IMR-90 (cell line): ENCODE measurements around the gene DDX39A. TPM values are rescaled to one million over a fixed set of nuclear protein-coding genes. Genes with fewer than 3 reads are reported as not detected.
A peak's percentile ranks its signal among the peaks of the same experiment; 100 is the strongest.

Source experiments
- ATAC-seq: fragments of 200-7000 bp; cut with Tn5 transposase; 2 replicates; pipeline ENCODE4 v1.9.1; 2020; ENCODE audit warnings: low read depth, mild to moderate bottlenecking, moderate library complexity
- BruUV-seq: library from RNA; stranded (reverse); fragments of 400-500 nt; replicated peaks from 2 replicates; lab custom pipeline; 2021; lab: Mats Ljungman, UMichigan
- CTCF ChIA-PET: fragments of 300-600 bp; formaldehyde crosslinking; extraction: SDS; loops from one replicate; lab custom pipeline; 2021; ENCODE audit warnings: antibody characterized with exemption; lab: Yijun Ruan, JAX
- POLR2A ChIA-PET: fragments of 300-600 bp; sonication (Branson Sonifier 250); formaldehyde crosslinking; loops from one replicate; lab custom pipeline; 2022; ENCODE audit warnings: antibody characterized with exemption; ENCODE audit not compliant: unreplicated experiment; lab: Charles Lee
- DNase-seq: peaks from one replicate; pipeline ENCODE4 v3.0.0; 2013
- H2AFZ ChIP-seq: replicated peaks from 2 replicates; pipeline ENCODE3; 2013; ENCODE audit warnings: low read length, mild to moderate bottlenecking; ENCODE audit not compliant: poor library complexity
- H2AK5ac ChIP-seq: 2 replicates; pipeline ENCODE4 v1.6.1; 2013; ENCODE audit warnings: low read depth, low read length, inconsistent platforms
- H2AK9ac ChIP-seq: replicated peaks from 2 replicates; pipeline ENCODE3; 2013; ENCODE audit warnings: mild to moderate bottlenecking, low read depth, low read length, moderate library complexity; ENCODE audit not compliant: poor library complexity
- H2BK120ac ChIP-seq: 2 replicates; pipeline ENCODE4 v1.6.1; 2013; ENCODE audit warnings: low read depth, low read length, inconsistent platforms
- H2BK15ac ChIP-seq: 3 replicates; pipeline ENCODE4 v1.6.1; 2013; ENCODE audit warnings: low read depth, low read length, inconsistent platforms
- H2BK20ac ChIP-seq: 2 replicates; pipeline ENCODE4 v1.6.1; 2013; ENCODE audit warnings: low read depth, mild to moderate bottlenecking, inconsistent platforms, low read length, moderate library complexity
- H2BK5ac ChIP-seq: 2 replicates; pipeline ENCODE4 v1.6.1; 2013; ENCODE audit warnings: mild to moderate bottlenecking, low read depth, low read length, inconsistent platforms; ENCODE audit not compliant: poor library complexity, severe bottlenecking
- H3K14ac ChIP-seq: replicated peaks from 2 replicates; pipeline ENCODE4 v1.6.1; 2013; ENCODE audit warnings: low read depth, low read length, inconsistent platforms
- H3K18ac ChIP-seq: 2 replicates; pipeline ENCODE4 v1.6.1; 2013; ENCODE audit warnings: low read depth, low read length, control low read depth
- H3K23ac ChIP-seq: 2 replicates; pipeline ENCODE4 v1.6.1; 2013; ENCODE audit warnings: low read depth, low read length, inconsistent platforms
- H3K27ac ChIP-seq: 2 replicates; pipeline ENCODE4 v1.5.1; 2013; ENCODE audit warnings: mild to moderate bottlenecking, control low read depth, low read length; ENCODE audit not compliant: insufficient read depth
- H3K27me3 ChIP-seq: 2 replicates; pipeline ENCODE4 v1.6.1; 2013; ENCODE audit warnings: low read length; ENCODE audit not compliant: control insufficient read depth, insufficient read depth
- H3K36me3 ChIP-seq: 2 replicates; pipeline ENCODE4 v1.6.1; 2013; ENCODE audit warnings: low read length, mixed read lengths; ENCODE audit not compliant: control insufficient read depth, insufficient read depth
- H3K4ac ChIP-seq: 2 replicates; pipeline ENCODE4 v1.6.1; 2013; ENCODE audit warnings: low read depth, low read length, inconsistent platforms
- H3K4me1 ChIP-seq: 2 replicates; pipeline ENCODE4 v1.6.1; 2013; ENCODE audit warnings: low read length, mixed read lengths; ENCODE audit not compliant: control insufficient read depth, insufficient read depth
- H3K4me2 ChIP-seq: 2 replicates; pipeline ENCODE4 v1.6.1; 2013; ENCODE audit warnings: low read depth, mild to moderate bottlenecking, control low read depth, low read length, moderate library complexity
- H3K4me3 ChIP-seq: 2 replicates; pipeline ENCODE4 v1.5.1; 2013; ENCODE audit warnings: low read depth, mild to moderate bottlenecking, control low read depth, low read length, moderate library complexity; ENCODE audit not compliant: insufficient read depth
- H3K56ac ChIP-seq: 2 replicates; pipeline ENCODE4 v1.6.1; 2013; ENCODE audit warnings: low read length, inconsistent platforms; ENCODE audit not compliant: insufficient read depth; ENCODE audit errors: extremely low read depth
- H3K79me1 ChIP-seq, 2 experiments: 2 replicates each; pipeline ENCODE4 v1.6.1; 2013; ENCODE audit warnings: low read length in 2 of 2, inconsistent platforms in 1 of 2, low read depth in 1 of 2
- H3K9ac ChIP-seq: 2 replicates; pipeline ENCODE4 v1.6.1; 2013; ENCODE audit warnings: low read depth, low read length, control low read depth
- H3K9me1 ChIP-seq: 2 replicates; pipeline ENCODE4 v1.6.1; 2013; ENCODE audit warnings: low read length, inconsistent platforms; ENCODE audit not compliant: insufficient read depth
- H3K9me3 ChIP-seq: 2 replicates; pipeline ENCODE4 v1.6.1; 2013; ENCODE audit warnings: low read length; ENCODE audit not compliant: control insufficient read depth, insufficient read depth
- H4K20me1 ChIP-seq: 2 replicates; pipeline ENCODE4 v1.6.1; 2013; ENCODE audit warnings: low read length, inconsistent platforms; ENCODE audit not compliant: insufficient read depth
- H4K5ac ChIP-seq: 2 replicates; pipeline ENCODE4 v1.6.1; 2013; ENCODE audit warnings: mild to moderate bottlenecking, low read depth, low read length, control low read depth
- H4K8ac ChIP-seq, 2 experiments: 2 replicates each; pipeline ENCODE4 v1.6.1; 2013; ENCODE audit warnings: low read depth in 2 of 2, low read length in 2 of 2, control low read depth in 1 of 2, inconsistent platforms in 1 of 2
- H4K91ac ChIP-seq: 2 replicates; pipeline ENCODE4 v1.6.1; 2013; ENCODE audit warnings: low read depth, low read length, inconsistent platforms; ENCODE audit not compliant: insufficient read depth
- CTCF ChIP-seq: conservative IDR thresholded peaks from 2 replicates; pipeline ENCODE4 v1.5.1; 2012; ENCODE audit warnings: mild to moderate bottlenecking, low read depth, low read length, improper control_type of control experiment
- NFE2L2 ChIP-seq: fragments of 150-350 bp; IDR thresholded peaks from 2 replicates; pipeline ENCODE4 v1.6.1; 2016; ENCODE audit warnings: low read depth, mild to moderate bottlenecking, low read length
- USF2 ChIP-seq: fragments of 150-350 bp; IDR thresholded peaks from 2 replicates; pipeline ENCODE4 v1.6.1; 2017; ENCODE audit warnings: mild to moderate bottlenecking, antibody characterized with exemption, low read length, low read depth
- WGBS, 2 experiments: methylation state at CpG; one replicate each; pipeline versions ENCODE4 v1.1.5 to v1.1.7; 2013; ENCODE audit warnings: missing lambda C conversion rate in 2 of 2; ENCODE audit not compliant: insufficient read length in 1 of 2; ENCODE audit errors: extremely low coverage in 2 of 2; 5-methylcytosine and 5-hydroxymethylcytosine counted together
- dilution Hi-C: fragments of 300-500 bp; cut with HindIII; formaldehyde crosslinking; loops from one replicate; pipeline ENCODE4 v1.14.3; 2018; ENCODE audit warnings: low sequenced_read_pairs; ENCODE audit not compliant: unreplicated experiment
- in situ Hi-C: fragments of 300-500 bp; cut with MboI; formaldehyde crosslinking; loops from 3 replicates; pipeline ENCODE4 v1.14.3; 2019; ENCODE audit warnings: low sequenced_read_pairs, inconsistent platforms, mixed read lengths
- intact Hi-C: fragments of 100-400 bp; cut with micrococcal nuclease; formaldehyde crosslinking; loops from 2 replicates; pipeline ENCODE4 v1.10.0; 2022
- polyA plus RNA-seq, 3 experiments: library from polyadenylated mRNA; depleted of rRNA; stranded (reverse); fragments of >200 nt; gene quantifications; 2 replicates each; pipeline ENCODE4 v1.2.3, GENCODE V29; 2012; ENCODE audit warnings: low replicate concordance in 1 of 3
- total RNA-seq: library from RNA; depleted of rRNA; stranded (reverse); fragments of >200 nt; gene quantifications from 2 replicates; pipeline ENCODE4 v1.2.3, GENCODE V29; 2012
- TF ChIP-seq, protein P1 (sequence below): fragments of 150-350 bp; IDR thresholded peaks from 2 replicates; pipeline ENCODE4 v1.6.1; 2016; ENCODE audit warnings: low read depth, mild to moderate bottlenecking, low read length, moderate library complexity, borderline replicate concordance

Gene DDX39A
- total and polyA plus RNA-seq, 2 of the 4 experiments (the other 2 are of a cell fraction), result 82.5 to 83.0 TPM

- CTCF ChIA-PET, result no interaction called here
- peaks cover 26 to 46% of the 10 kb centered on the region in 2 experiments; a peak in 3 of 4 replicates for H3K79me1 ChIP-seq
- peaks cover 12% of the 10 kb centered on the region; the same call in 1 of the 2 replicates for H3K9me1 ChIP-seq
- no peak within 1 kb of the TSS for H2BK15ac ChIP-seq
- peak within 1 kb of the TSS; percentile 88 for H3K9ac ChIP-seq
- peaks cover 17% of the 10 kb centered on the region for H3K4me1 ChIP-seq
- peak within 1 kb of the TSS; percentile 86 for H3K4ac ChIP-seq
- TF ChIP-seq USF2 (peak; percentile 81), CTCF (no peak), NFE2L2 (no peak)
- TF ChIP-seq, protein P1, sequence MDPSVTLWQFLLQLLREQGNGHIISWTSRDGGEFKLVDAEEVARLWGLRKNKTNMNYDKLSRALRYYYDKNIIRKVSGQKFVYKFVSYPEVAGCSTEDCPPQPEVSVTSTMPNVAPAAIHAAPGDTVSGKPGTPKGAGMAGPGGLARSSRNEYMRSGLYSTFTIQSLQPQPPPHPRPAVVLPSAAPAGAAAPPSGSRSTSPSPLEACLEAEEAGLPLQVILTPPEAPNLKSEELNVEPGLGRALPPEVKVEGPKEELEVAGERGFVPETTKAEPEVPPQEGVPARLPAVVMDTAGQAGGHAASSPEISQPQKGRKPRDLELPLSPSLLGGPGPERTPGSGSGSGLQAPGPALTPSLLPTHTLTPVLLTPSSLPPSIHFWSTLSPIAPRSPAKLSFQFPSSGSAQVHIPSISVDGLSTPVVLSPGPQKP, result no peak
- BruUV-seq, result no TSS peak
- intact Hi-C loops (loop anchor here (1.0 kb wide), 1 partner anchor 53 kb away; no protein-coding TSS in a partner anchor), dilution Hi-C loops (no loop called here), in situ Hi-C loops (no loop called here)
- no peaks in the 10 kb centered on the region for H3K9me3 ChIP-seq
- H4K5ac ChIP-seq, result peak within 1 kb of the TSS; percentile 87
- H2BK20ac ChIP-seq, result 0 out of 2 replicates have a peak within 1 kb of the TSS, but pooled peaks have one; percentile 10
- peak within 1 kb of the TSS; percentile 3; the same call in 1 of the 2 replicates for H3K56ac ChIP-seq
- POLR2A ChIA-PET, result interaction anchor here (0.5 kb wide), 1 partner anchor 593 kb away, joined by 5 read pairs; no protein-coding TSS in a partner anchor
- H2BK120ac ChIP-seq, result peak within 1 kb of the TSS; percentile 40; the same call in 1 of the 2 replicates
- H3K4me3 ChIP-seq, result peak within 1 kb of the TSS; percentile 94
- peak within 1 kb of the TSS; percentile 95 for H3K23ac ChIP-seq
- H3K27me3 ChIP-seq, result no peaks in the 10 kb centered on the region
- H3K18ac ChIP-seq, result peak within 1 kb of the TSS; percentile 70; the same call in 1 of the 2 replicates
- peak within 1 kb of the TSS; percentile 96 for H3K14ac ChIP-seq
- H2AFZ ChIP-seq, result peak within 1 kb of the TSS; percentile 92
- peak within 1 kb of the TSS; percentile 99 for H2AK9ac ChIP-seq
- no peak for DNase-seq
- H3K36me3 ChIP-seq, result 0 out of 2 replicates have a peak, but pooled peaks cover 6% of the 10 kb centered on the region
- ATAC-seq, result peak; percentile 81
- peak within 1 kb of the TSS; percentile 41 for H2BK5ac ChIP-seq
- H4K8ac ChIP-seq, result peak within 1 kb of the TSS; percentile 94 to 96
- WGBS, 2 experiments, result no CpG with 5 or more reads among the region's 85 CpGs
- peak within 1 kb of the TSS; percentile 76 for H4K91ac ChIP-seq
- H2AK5ac ChIP-seq, result peak within 1 kb of the TSS; percentile 94
- peak within 1 kb of the TSS; percentile 64 for H3K27ac ChIP-seq
- peaks cover 17% of the 10 kb centered on the region for H4K20me1 ChIP-seq
- peak within 1 kb of the TSS; percentile 91 for H3K4me2 ChIP-seq
These were observed 13.8 kb upstream of the DDX39A start, which contains the start of gene PKN1 for GRCh38 chr19:14432791-14433553. Gene PKN1, plus strand, starts transcription at chr19:14433306. Its CDS starts 216 bp downstream, at chr19:14433522.
